K562 (cell line): Measurements from ENCODE around the gene CHPF. TPM values are rescaled to one million over a fixed set of nuclear protein-coding genes. Genes with fewer than 3 reads are reported as not detected.

Source experiments
- ATAC-seq: fragments of 200-7000 bp; cut with Tn5 transposase; 3 replicates; pipeline ENCODE4 v1.9.1; 2020; ENCODE audit warnings: moderate library complexity
- BruUV-seq: library from RNA; stranded (reverse); fragments of 400-500 nt; replicated peaks from 2 replicates; lab custom pipeline; 2021; lab: Mats Ljungman, UMichigan
- CTCF ChIA-PET: fragments of 300-600 bp; formaldehyde crosslinking; extraction: SDS; loops from one replicate; lab custom pipeline; 2021; ENCODE audit warnings: low intra/inter-chr PET ratio; lab: Yijun Ruan, JAX
- POLR2A ChIA-PET: fragments of 300-600, 350-650 bp; sonication (Branson Sonifier 250); formaldehyde crosslinking; extraction: SDS; loops from one replicate; lab custom pipeline; 2021; ENCODE audit warnings: antibody characterized with exemption, inconsistent platforms; lab: Yijun Ruan, JAX
- DNase-seq, 4 experiments: peaks; one replicate each; pipeline versions ENCODE4 v3.0.0 to v3.0.0-alpha.2; 2011 to 2018; ENCODE audit warnings: low spot score in 3 of 4, mixed read lengths in 3 of 4; ENCODE audit errors: extremely low read depth in 1 of 4
- FAIRE-seq: peaks from 2 replicates; lab custom pipeline; 2011; peaks lifted over from hg19 to GRCh38; lab: Jason Lieb, UNC
- H2AFZ ChIP-seq: 2 replicates; pipeline ENCODE4 v1.6.0; 2011; ENCODE audit warnings: low read depth, low read length, control low read depth, inconsistent platforms
- H3K27ac ChIP-seq: fragments of 200-600 bp; 3 replicates; pipeline ENCODE4 v1.8.0; 2011; ENCODE audit warnings: low read depth, mild to moderate bottlenecking, control low read depth, inconsistent platforms, low read length, moderate library complexity, mixed read lengths; ENCODE audit errors: extremely low read depth
- H3K27me3 ChIP-seq, 2 experiments: fragments of 300-600 bp in 1 of 2; 2 replicates in 1 of 2; 3 replicates in 1 of 2; pipeline versions ENCODE4 v1.6.0 to v1.8.0; 2011; ENCODE audit warnings: inconsistent platforms in 2 of 2, low read length in 2 of 2, mild to moderate bottlenecking in 1 of 2, mixed read lengths in 1 of 2, moderate library complexity in 1 of 2; ENCODE audit not compliant: control insufficient read depth in 2 of 2, insufficient read depth in 2 of 2
- H3K36me3 ChIP-seq: fragments of 300-600 bp; 3 replicates; pipeline ENCODE4 v1.8.0; 2011; ENCODE audit warnings: mild to moderate bottlenecking, low read length, inconsistent platforms; ENCODE audit not compliant: control insufficient read depth, insufficient read depth
- H3K4me1 ChIP-seq, 2 experiments: fragments of 200-600 bp in 1 of 2; replicated peaks in 1 of 2; 2 replicates in 1 of 2; 3 replicates in 1 of 2; pipeline versions ENCODE4 v1.5.1 to v1.8.0; 2011; ENCODE audit warnings: inconsistent platforms in 2 of 2, low read length in 2 of 2, mild to moderate bottlenecking in 1 of 2, mixed read lengths in 1 of 2, moderate library complexity in 1 of 2; ENCODE audit not compliant: control insufficient read depth in 2 of 2, insufficient read depth in 2 of 2
- H3K4me2 ChIP-seq: 2 replicates; pipeline ENCODE4 v1.6.1; 2011; ENCODE audit warnings: low read length, control low read depth, inconsistent platforms, mixed read lengths; ENCODE audit not compliant: insufficient read depth
- H3K4me3 ChIP-seq: fragments of 200-600 bp; sonication (generic), shearing (Covaris generic); 2 replicates; pipeline ENCODE4 v1.5.1; 2016; ENCODE audit warnings: control low read depth, inconsistent platforms
- H3K79me2 ChIP-seq: fragments of 200-600 bp; 3 replicates; pipeline ENCODE4 v1.8.0; 2011; ENCODE audit warnings: low read length, inconsistent platforms; ENCODE audit not compliant: control insufficient read depth, insufficient read depth
- H3K9ac ChIP-seq, 2 experiments: 2 replicates each; pipeline versions ENCODE4 v1.6.0 to v1.6.1; 2011; ENCODE audit warnings: low read depth in 2 of 2, low read length in 2 of 2, control low read depth in 1 of 2, inconsistent platforms in 1 of 2, mild to moderate bottlenecking in 1 of 2, mixed read lengths in 1 of 2; ENCODE audit not compliant: insufficient read depth in 1 of 2
- H3K9me1 ChIP-seq: one replicate; pipeline ENCODE4 v1.6.0; 2011; ENCODE audit warnings: inconsistent platforms, mild to moderate bottlenecking, low read length, moderate library complexity; ENCODE audit not compliant: control insufficient read depth, insufficient read depth
- H3K9me3 ChIP-seq: replicated peaks from 2 replicates; pipeline ENCODE4 v1.5.1; 2011; ENCODE audit warnings: low read depth, low read length, inconsistent platforms; ENCODE audit not compliant: control insufficient read depth, insufficient read depth
- H4K20me1 ChIP-seq: replicated peaks from 2 replicates; pipeline ENCODE4 v1.6.1; 2011; ENCODE audit warnings: low read length, inconsistent platforms, mixed read lengths; ENCODE audit not compliant: control insufficient read depth, insufficient read depth
- CXXC5 ChIP-seq: fragments of 250-450 bp; sonication (Bioruptor Pico); IDR thresholded peaks from 2 replicates; pipeline ENCODE4 v1.8.0; 2022; ENCODE audit warnings: inconsistent platforms, mild to moderate bottlenecking, moderate library complexity
- FIP1L1 ChIP-seq: fragments of 200-400 bp; formaldehyde crosslinking; IDR thresholded peaks from 2 replicates; pipeline ENCODE4 v1.6.1; 2018; ENCODE audit warnings: mild to moderate bottlenecking, low read depth, low read length; ENCODE audit not compliant: poor library complexity, severe bottlenecking
- MIER1 ChIP-seq: fragments of 450-650 bp; IDR thresholded peaks from 2 replicates; pipeline ENCODE4 v1.6.1; 2016; ENCODE audit warnings: antibody characterized with exemption, mild to moderate bottlenecking, low read depth
- NR4A1 ChIP-seq, 2 experiments: fragments of 250-450 bp in 1 of 2; fragments of 450-650 bp in 1 of 2; sonication (Bioruptor Pico) in 1 of 2; IDR thresholded peaks; 2 replicates each; pipeline versions ENCODE4 v1.4.0 to v1.6.1; 2016 to 2020; ENCODE audit warnings: mild to moderate bottlenecking in 2 of 2, missing compliant biosample characterization in 1 of 2, missing genetic modification characterization in 1 of 2, moderate library complexity in 1 of 2
- THRAP3 ChIP-seq: fragments of 450-650 bp; IDR thresholded peaks from 2 replicates; pipeline ENCODE4 v1.6.1; 2016; ENCODE audit warnings: mild to moderate bottlenecking, inconsistent platforms, borderline replicate concordance
- ZNF143 ChIP-seq: sonication (generic); formaldehyde crosslinking; IDR thresholded peaks from 2 replicates; pipeline ENCODE4 v1.9.0; 2022; ENCODE audit warnings: mild to moderate bottlenecking, missing genetic modification reagents
- ZNF175 ChIP-seq: fragments of 200-800 bp; sonication (Bioruptor generic); IDR thresholded peaks from 2 replicates; pipeline ENCODE4 v1.6.1; 2016; ENCODE audit warnings: low read depth, mild to moderate bottlenecking, missing genetic modification characterization, missing compliant biosample characterization
- ZNF644 ChIP-seq: fragments of 200-800 bp; sonication (Bioruptor generic); IDR thresholded peaks from 2 replicates; pipeline ENCODE4 v1.6.1; 2016; ENCODE audit warnings: low read depth, missing genetic modification characterization, missing compliant biosample characterization
- ZNF699 ChIP-seq: fragments of 250-450 bp; sonication (Bioruptor Pico); IDR thresholded peaks from 2 replicates; pipeline ENCODE4 v1.8.0; 2021; ENCODE audit warnings: mild to moderate bottlenecking, moderate library complexity; ENCODE audit not compliant: insufficient replicate concordance
- WGBS: fragments of 100-300 bp; shearing (Covaris generic); methylation state at CpG from one replicate; pipeline ENCODE4 v1.1.6; 2016; ENCODE audit warnings: low coverage, mixed read lengths; ENCODE audit not compliant: insufficient coverage; ENCODE audit errors: missing lambda C conversion rate; 5-methylcytosine and 5-hydroxymethylcytosine counted together
- in situ Hi-C: fragments of 300-500 bp; cut with MboI; formaldehyde crosslinking; loops from 4 replicates; pipeline ENCODE4 v1.15.0; 2018; ENCODE audit warnings: inconsistent platforms, mixed read lengths
- intact Hi-C: fragments of 100-400 bp; cut with micrococcal nuclease; formaldehyde crosslinking; loops from 2 replicates; pipeline ENCODE4 v1.14.2; 2022
- polyA plus RNA-seq, 8 experiments: library from polyadenylated mRNA; depleted of rRNA in 4 of 8; stranded (reverse) in 5 of 8; unstranded in 3 of 8; fragments of >200 nt; fragmentation: Nextera tagmentation in 2 of 8; fragmentation: Illumina TruSeq in 1 of 8; extraction: Ambion mirVana in 2 of 8; extraction: Trizol in 1 of 8; gene quantifications; 2 replicates each; pipeline versions ENCODE4 v1.2.1 to v1.2.3, GENCODE V29; 2011 to 2014; ENCODE audit warnings: inconsistent platforms in 1 of 8, missing spikeins in 1 of 8
- total RNA-seq, 7 experiments: library from RNA; depleted of rRNA in 6 of 7; stranded (reverse); fragments of >200 nt in 6 of 7; fragmentation: Illumina TruSeq in 2 of 7; extraction: Trizol in 2 of 7; gene quantifications; 2 replicates each; pipeline versions ENCODE4 v1.2.1 to v1.2.3, GENCODE V29; 2011 to 2021; ENCODE audit warnings: low replicate concordance in 1 of 7

CHPF gene
- total and polyA plus RNA-seq, 9 of the 15 experiments (the other 6 are each of a cell fraction or from before 2014, with no cell fraction given): 0.15 to 57.2 (median 7.9) TPM

DNA sequence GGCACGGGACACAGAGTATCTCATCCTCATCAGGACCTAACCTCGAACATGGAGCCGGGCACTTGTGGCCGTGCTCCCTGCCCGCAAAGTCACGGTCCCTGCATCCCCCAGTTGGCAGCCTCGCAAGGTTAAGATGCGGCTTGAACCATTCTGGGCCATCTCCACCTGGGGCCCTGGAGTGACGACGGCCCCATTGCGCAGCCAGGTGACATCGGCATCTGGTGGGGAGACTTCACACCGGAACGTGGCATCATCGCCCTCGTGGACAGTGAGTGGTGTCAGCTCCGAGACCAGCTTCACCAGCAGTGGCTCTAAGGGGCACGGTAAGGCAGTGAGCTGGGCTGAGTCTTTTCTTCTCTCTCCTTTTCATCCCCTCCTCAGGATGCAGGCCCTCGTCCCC lies 12.8 kb upstream of the CHPF start:
- FAIRE-seq (no peak), ATAC-seq (no peak), DNase-seq (no peak)
- no peak overlapping the region for H3K4me2 ChIP-seq
- in situ Hi-C loops (no loop called here), intact Hi-C loops (no loop called here)
- no peaks in the 10 kb centered on the region for H3K9me3 ChIP-seq
- no TSS peak for BruUV-seq
- H3K36me3 ChIP-seq: no peaks in the 10 kb centered on the region
- peaks cover 2 to 54% of the 10 kb centered on the region in 2 experiments; a peak in 3 of 5 replicates for H3K4me1 ChIP-seq
- ChIA-PET CTCF (no interaction called here), POLR2A (no interaction called here)
- no peaks in the 10 kb centered on the region for H4K20me1 ChIP-seq
- H3K9me1 ChIP-seq: no peaks in the 10 kb centered on the region
- H2AFZ ChIP-seq: no peak overlapping the region
- H3K27me3 ChIP-seq: peaks cover 0 to 8% of the 10 kb centered on the region in 2 experiments; a peak in 3 of 5 replicates
- no peak overlapping the region for H3K4me3 ChIP-seq
- TF ChIP-seq ZNF644 (tag) (no peak), MIER1 (no peak), ZNF699 (CRISPR knock-in tag) (no peak), THRAP3 (no peak), FIP1L1 (no peak), ZNF143 (CRISPR knock-in tag) (no peak), CXXC5 (CRISPR knock-in tag) (no peak), ZNF175 (CRISPR knock-in tag) (no peak), NR4A1 (CRISPR knock-in tag; IDR thresholded peaks at IDR 0.05) (no peak), NR4A1 (tag; IDR thresholded peaks at IDR 0.05) (no peak)
- no peaks in the 10 kb centered on the region for H3K79me2 ChIP-seq
- 43% methylated on average over 14 of the region's 19 CpGs for WGBS
- H3K9ac ChIP-seq: no peak overlapping the region
- no peak overlapping the region for H3K27ac ChIP-seq
